ENCODE data around the gene GGA1. TPM values are rescaled to one million over a fixed set of nuclear protein-coding genes. Genes with fewer than 3 reads are reported as not detected.
A peak's percentile ranks its signal among the peaks of the same experiment; 100 is the strongest.

The GGA1 gene
- polyA plus RNA-seq, 1 of the 3 experiments (the other 2 are of a cell fraction) = 81.1 TPM

DNA sequence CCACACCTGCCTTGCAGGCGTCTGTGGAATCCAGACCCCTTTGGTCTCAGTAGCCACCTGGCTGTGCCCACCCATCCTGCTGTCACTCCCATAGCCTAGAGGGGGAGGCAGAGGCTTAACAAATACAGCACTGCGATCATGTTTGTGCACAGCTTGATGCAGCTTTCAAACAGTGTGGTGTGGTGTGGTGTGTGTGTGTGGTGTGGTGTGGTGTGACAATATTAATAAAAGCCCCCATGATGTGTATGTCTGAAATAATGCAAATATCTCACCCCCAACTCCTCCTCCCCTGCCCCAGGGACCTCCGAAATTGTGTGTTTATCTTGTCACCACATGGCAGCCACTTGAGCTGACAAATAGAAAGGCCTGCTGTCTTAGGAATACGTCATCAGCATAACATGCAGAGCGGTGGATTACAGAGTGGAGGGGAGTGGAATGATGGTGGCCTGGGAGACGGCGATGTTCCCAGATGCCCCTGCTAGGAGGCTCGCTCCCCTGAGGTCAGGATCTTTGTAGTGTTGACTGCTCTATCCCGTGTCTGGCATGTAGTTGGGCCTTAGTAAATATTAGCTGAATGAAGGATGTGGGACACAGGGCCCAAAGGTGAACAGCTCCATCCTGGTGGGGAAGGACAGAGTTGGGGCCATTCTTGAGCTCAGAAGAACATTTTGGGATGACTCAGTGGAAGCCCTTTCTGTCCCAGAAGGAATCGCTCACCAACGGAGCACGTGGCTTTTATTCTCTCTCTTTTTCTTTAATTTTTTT, 52.7 kb downstream of the GGA1 start:
- H3K9ac ChIP-seq = no peak overlapping the region
- no peaks in the 10 kb centered on the region for H3K9me3 ChIP-seq
- peaks cover 0 to 2% of the 10 kb centered on the region in 2 experiments for H3K36me3 ChIP-seq (replicated peaks in 1 of 2; ENCODE audit: control insufficient read depth in 1 of 2, insufficient read depth in 2 of 2, low read length in 1 of 2)
- ChIA-PET CTCF (interaction anchor here (0.7 to 44.3 kb wide), 13 partner anchors 10 to 156 kb away, joined by 3 to 898 read pairs (median 5); partner anchors contain the start of genes LGALS1, NOL12, SH3BP1 and TRIOBP), POLR2A (interaction anchor here (0.8 to 1.3 kb wide), 4 partner anchors 14 to 35 kb away, joined by 3 to 4 read pairs (median 4); partner anchors contain the start of gene LGALS1)
- H3K4me1 ChIP-seq (ENCODE audit: control insufficient read depth in 1 of 2, insufficient read depth in 2 of 2, low read depth in 1 of 2, low read length in 1 of 2) = peaks cover 19 to 37% of the 10 kb centered on the region in 2 experiments; a peak in 3 of 4 replicates
- peaks cover 16% of the 10 kb centered on the region for H3F3A ChIP-seq (replicated peaks; ENCODE audit: insufficient read depth)
- H2AFZ ChIP-seq (ENCODE audit: low read depth) = no peak overlapping the region
- no peaks in the 10 kb centered on the region for H3K27me3 ChIP-seq (ENCODE audit: insufficient read depth)
- peak overlapping the region; percentile 93 for H3K4me2 ChIP-seq
- H3K27ac ChIP-seq (ENCODE audit: low read depth in 2 of 2, low read length in 1 of 2) = peak overlapping the region; percentile 65 to 83
- H3K79me2 ChIP-seq (ENCODE audit: insufficient read depth) = peaks cover 69% of the 10 kb centered on the region
- peak; percentile 71 for DNase-seq
- peak overlapping the region in 1 of 2 experiments; percentile 29; a peak in 2 of 4 replicates for H3K4me3 ChIP-seq (ENCODE audit: low read depth in 2 of 2, low read length in 1 of 2)
- peaks cover 22% of the 10 kb centered on the region; the same call in 1 of the 2 replicates for H4K20me1 ChIP-seq (ENCODE audit: insufficient read depth)
- 45% methylated on average over 11 of the region's 12 CpGs for WGBS (ENCODE audit: low lambda C conversion rate)
- H3K9me2 ChIP-seq = no peaks in the 10 kb centered on the region
- TF ChIP-seq, protein P1, sequence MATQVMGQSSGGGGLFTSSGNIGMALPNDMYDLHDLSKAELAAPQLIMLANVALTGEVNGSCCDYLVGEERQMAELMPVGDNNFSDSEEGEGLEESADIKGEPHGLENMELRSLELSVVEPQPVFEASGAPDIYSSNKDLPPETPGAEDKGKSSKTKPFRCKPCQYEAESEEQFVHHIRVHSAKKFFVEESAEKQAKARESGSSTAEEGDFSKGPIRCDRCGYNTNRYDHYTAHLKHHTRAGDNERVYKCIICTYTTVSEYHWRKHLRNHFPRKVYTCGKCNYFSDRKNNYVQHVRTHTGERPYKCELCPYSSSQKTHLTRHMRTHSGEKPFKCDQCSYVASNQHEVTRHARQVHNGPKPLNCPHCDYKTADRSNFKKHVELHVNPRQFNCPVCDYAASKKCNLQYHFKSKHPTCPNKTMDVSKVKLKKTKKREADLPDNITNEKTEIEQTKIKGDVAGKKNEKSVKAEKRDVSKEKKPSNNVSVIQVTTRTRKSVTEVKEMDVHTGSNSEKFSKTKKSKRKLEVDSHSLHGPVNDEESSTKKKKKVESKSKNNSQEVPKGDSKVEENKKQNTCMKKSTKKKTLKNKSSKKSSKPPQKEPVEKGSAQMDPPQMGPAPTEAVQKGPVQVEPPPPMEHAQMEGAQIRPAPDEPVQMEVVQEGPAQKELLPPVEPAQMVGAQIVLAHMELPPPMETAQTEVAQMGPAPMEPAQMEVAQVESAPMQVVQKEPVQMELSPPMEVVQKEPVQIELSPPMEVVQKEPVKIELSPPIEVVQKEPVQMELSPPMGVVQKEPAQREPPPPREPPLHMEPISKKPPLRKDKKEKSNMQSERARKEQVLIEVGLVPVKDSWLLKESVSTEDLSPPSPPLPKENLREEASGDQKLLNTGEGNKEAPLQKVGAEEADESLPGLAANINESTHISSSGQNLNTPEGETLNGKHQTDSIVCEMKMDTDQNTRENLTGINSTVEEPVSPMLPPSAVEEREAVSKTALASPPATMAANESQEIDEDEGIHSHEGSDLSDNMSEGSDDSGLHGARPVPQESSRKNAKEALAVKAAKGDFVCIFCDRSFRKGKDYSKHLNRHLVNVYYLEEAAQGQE (IDR thresholded peaks at IDR 0.05; ENCODE audit: low read depth, low read length) = no peak
- TF ChIP-seq POLR2AphosphoS5 (IDR thresholded peaks at IDR 0.05; ENCODE audit: low read depth, low read length) (no peak), ELF1 (IDR thresholded peaks at IDR 0.05) (no peak), MXI1 (IDR thresholded peaks at IDR 0.05; ENCODE audit: low read depth, low read length) (peak; percentile 93), TAF1 (IDR thresholded peaks at IDR 0.05; ENCODE audit: borderline replicate concordance, low read depth, low read length) (no peak), SMC3 (IDR thresholded peaks at IDR 0.05; ENCODE audit: low read depth, low read length) (peak; percentile 50; the same call in 1 of the 2 replicates), CHD2 (IDR thresholded peaks at IDR 0.05; ENCODE audit: low read length, partially characterized antibody) (no peak), GATA2 (CRISPR knock-in tag; IDR thresholded peaks at IDR 0.05) (no peak), TEAD4 (IDR thresholded peaks at IDR 0.05; ENCODE audit: borderline replicate concordance, insufficient read depth) (no peak), GABPA (IDR thresholded peaks at IDR 0.05; ENCODE audit: low read depth) (no peak), SIN3A (IDR thresholded peaks at IDR 0.05; ENCODE audit: borderline replicate concordance, low read depth, low read length) (peak; percentile 32; the same call in 1 of the 2 replicates), RAD21 (IDR thresholded peaks at IDR 0.05; ENCODE audit: low read length) (peak; percentile 75), TCF12 (IDR thresholded peaks at IDR 0.05) (no peak), MEF2A (IDR thresholded peaks at IDR 0.05; ENCODE audit: borderline replicate concordance, low read depth) (no peak), JUND (IDR thresholded peaks at IDR 0.05) (no peak), EP300 (IDR thresholded peaks at IDR 0.05; ENCODE audit: borderline replicate concordance in 1 of 2, low read depth in 1 of 2, low read length in 1 of 2) (no peak), RFX5 (IDR thresholded peaks at IDR 0.05; ENCODE audit: low read length) (no peak), EZH2phosphoT487 (IDR thresholded peaks at IDR 0.05; ENCODE audit: borderline replicate concordance, low read depth) (no peak)
- TF ChIP-seq, protein P2, sequence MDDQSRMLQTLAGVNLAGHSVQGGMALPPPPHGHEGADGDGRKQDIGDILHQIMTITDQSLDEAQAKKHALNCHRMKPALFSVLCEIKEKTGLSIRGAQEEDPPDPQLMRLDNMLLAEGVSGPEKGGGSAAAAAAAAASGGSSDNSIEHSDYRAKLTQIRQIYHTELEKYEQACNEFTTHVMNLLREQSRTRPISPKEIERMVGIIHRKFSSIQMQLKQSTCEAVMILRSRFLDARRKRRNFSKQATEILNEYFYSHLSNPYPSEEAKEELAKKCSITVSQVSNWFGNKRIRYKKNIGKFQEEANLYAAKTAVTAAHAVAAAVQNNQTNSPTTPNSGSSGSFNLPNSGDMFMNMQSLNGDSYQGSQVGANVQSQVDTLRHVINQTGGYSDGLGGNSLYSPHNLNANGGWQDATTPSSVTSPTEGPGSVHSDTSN (IDR thresholded peaks at IDR 0.05) = no peak
- TF ChIP-seq, protein P3, sequence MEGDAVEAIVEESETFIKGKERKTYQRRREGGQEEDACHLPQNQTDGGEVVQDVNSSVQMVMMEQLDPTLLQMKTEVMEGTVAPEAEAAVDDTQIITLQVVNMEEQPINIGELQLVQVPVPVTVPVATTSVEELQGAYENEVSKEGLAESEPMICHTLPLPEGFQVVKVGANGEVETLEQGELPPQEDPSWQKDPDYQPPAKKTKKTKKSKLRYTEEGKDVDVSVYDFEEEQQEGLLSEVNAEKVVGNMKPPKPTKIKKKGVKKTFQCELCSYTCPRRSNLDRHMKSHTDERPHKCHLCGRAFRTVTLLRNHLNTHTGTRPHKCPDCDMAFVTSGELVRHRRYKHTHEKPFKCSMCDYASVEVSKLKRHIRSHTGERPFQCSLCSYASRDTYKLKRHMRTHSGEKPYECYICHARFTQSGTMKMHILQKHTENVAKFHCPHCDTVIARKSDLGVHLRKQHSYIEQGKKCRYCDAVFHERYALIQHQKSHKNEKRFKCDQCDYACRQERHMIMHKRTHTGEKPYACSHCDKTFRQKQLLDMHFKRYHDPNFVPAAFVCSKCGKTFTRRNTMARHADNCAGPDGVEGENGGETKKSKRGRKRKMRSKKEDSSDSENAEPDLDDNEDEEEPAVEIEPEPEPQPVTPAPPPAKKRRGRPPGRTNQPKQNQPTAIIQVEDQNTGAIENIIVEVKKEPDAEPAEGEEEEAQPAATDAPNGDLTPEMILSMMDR (IDR thresholded peaks at IDR 0.05) = peak; percentile 65
- TF ChIP-seq, protein P4, sequence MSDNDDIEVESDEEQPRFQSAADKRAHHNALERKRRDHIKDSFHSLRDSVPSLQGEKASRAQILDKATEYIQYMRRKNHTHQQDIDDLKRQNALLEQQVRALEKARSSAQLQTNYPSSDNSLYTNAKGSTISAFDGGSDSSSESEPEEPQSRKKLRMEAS (IDR thresholded peaks at IDR 0.05; ENCODE audit: low read depth) = peak; percentile 77
- TF ChIP-seq, protein P5, sequence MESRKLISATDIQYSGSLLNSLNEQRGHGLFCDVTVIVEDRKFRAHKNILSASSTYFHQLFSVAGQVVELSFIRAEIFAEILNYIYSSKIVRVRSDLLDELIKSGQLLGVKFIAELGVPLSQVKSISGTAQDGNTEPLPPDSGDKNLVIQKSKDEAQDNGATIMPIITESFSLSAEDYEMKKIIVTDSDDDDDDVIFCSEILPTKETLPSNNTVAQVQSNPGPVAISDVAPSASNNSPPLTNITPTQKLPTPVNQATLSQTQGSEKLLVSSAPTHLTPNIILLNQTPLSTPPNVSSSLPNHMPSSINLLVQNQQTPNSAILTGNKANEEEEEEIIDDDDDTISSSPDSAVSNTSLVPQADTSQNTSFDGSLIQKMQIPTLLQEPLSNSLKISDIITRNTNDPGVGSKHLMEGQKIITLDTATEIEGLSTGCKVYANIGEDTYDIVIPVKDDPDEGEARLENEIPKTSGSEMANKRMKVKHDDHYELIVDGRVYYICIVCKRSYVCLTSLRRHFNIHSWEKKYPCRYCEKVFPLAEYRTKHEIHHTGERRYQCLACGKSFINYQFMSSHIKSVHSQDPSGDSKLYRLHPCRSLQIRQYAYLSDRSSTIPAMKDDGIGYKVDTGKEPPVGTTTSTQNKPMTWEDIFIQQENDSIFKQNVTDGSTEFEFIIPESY (IDR thresholded peaks at IDR 0.05; ENCODE audit: borderline replicate concordance, low read depth) = no peak
